ENCODE data around the gene STX2. TPM values are rescaled to one million over a fixed set of nuclear protein-coding genes. Genes with fewer than 3 reads are reported as not detected.

STX2 gene
- total RNA-seq, 1 donor from 2014 or later: 33.0 TPM

DNA sequence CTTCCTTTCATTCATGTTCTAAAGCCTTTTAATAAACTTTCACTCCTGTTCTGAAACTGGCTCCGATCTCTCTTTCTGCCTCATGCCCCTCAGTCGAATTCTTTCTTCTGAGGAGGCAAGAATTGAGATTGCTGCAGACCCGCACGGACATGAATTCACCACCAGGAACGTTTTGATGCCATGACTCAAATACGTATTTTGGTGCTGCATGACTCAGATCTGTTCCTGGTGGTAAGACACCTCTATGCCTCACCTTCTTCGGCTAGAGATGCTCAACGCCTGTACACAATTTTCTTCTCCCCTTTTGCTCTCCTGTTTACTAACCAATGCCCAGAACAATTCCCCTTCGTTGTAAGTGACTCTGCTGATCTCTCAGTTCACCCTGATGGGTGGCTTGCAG lies 70.9 kb downstream of the STX2 start:
- Histone ChIP-seq H3K4me3 (ENCODE audit: insufficient read depth, low read depth, low read length) (no peak overlapping the region), H3K79me2 (ENCODE audit: insufficient read depth, low read length) (no peaks in the 10 kb centered on the region), H3K4me2 (ENCODE audit: low read length) (no peak overlapping the region), H2AFZ (ENCODE audit: low read depth, low read length) (no peak overlapping the region), H3K27ac (ENCODE audit: low read depth, low read length) (no peak overlapping the region), H3K36me3 (ENCODE audit: insufficient read depth, low read length) (no peaks in the 10 kb centered on the region), H3K4me1 (ENCODE audit: insufficient read depth, low read length) (no peaks in the 10 kb centered on the region), H3K9me3 (ENCODE audit: insufficient read depth, low read depth, low read length) (peaks cover 17% of the 10 kb centered on the region), H3K9ac (ENCODE audit: low read length) (no peak overlapping the region), H3K27me3 (ENCODE audit: insufficient read depth, low read length) (no peaks in the 10 kb centered on the region), H4K20me1 (ENCODE audit: insufficient read depth, low read length) (no peaks in the 10 kb centered on the region)
- H3K27me3 Mint-ChIP-seq (ENCODE audit: low read depth, unreplicated experiment): peaks cover 7% of the 10 kb centered on the region
- H3K36me3 Mint-ChIP-seq (ENCODE audit: low read depth, unreplicated experiment): no peaks in the 10 kb centered on the region
- no peak for TF ChIP-seq EZH2 (IDR thresholded peaks at IDR 0.05; ENCODE audit: insufficient read depth, low read length)
- no peak for TF ChIP-seq CTCF (IDR thresholded peaks at IDR 0.05; ENCODE audit: insufficient read depth, low read depth, low read length)
- no peak overlapping the region for H3K4me3 Mint-ChIP-seq (ENCODE audit: unreplicated experiment)
- H3K9me3 Mint-ChIP-seq (ENCODE audit: unreplicated experiment): peaks cover 3% of the 10 kb centered on the region
- H3K27ac Mint-ChIP-seq (ENCODE audit: unreplicated experiment): no peak overlapping the region
- no peaks in the 10 kb centered on the region for H3K4me1 Mint-ChIP-seq (ENCODE audit: low read depth, unreplicated experiment)
- FAIRE-seq: no peak
- no peak for DNase-seq (ENCODE audit: low read depth)

- DNase-seq (ENCODE audit: low read depth) (no peak), FAIRE-seq (no peak)
- Mint-ChIP-seq H3K27ac (ENCODE audit: unreplicated experiment) (no peak overlapping the region), H3K4me1 (ENCODE audit: low read depth, unreplicated experiment) (no peaks in the 10 kb centered on the region), H3K9me3 (ENCODE audit: unreplicated experiment) (peaks cover 3% of the 10 kb centered on the region), H3K27me3 (ENCODE audit: low read depth, unreplicated experiment) (peaks cover 9% of the 10 kb centered on the region), H3K36me3 (ENCODE audit: low read depth, unreplicated experiment) (no peaks in the 10 kb centered on the region), H3K4me3 (ENCODE audit: unreplicated experiment) (no peak overlapping the region)
- no peak overlapping the region for H2AFZ ChIP-seq (ENCODE audit: low read depth, low read length)
- no peaks in the 10 kb centered on the region for H4K20me1 ChIP-seq (ENCODE audit: insufficient read depth, low read length)
- no peaks in the 10 kb centered on the region for H3K36me3 ChIP-seq (ENCODE audit: insufficient read depth, low read length)
- no peak overlapping the region for H3K27ac ChIP-seq (ENCODE audit: low read depth, low read length)
- H3K79me2 ChIP-seq (ENCODE audit: insufficient read depth, low read length): no peaks in the 10 kb centered on the region
- no peak overlapping the region for H3K4me3 ChIP-seq (ENCODE audit: insufficient read depth, low read depth, low read length)
- TF ChIP-seq CTCF (IDR thresholded peaks at IDR 0.05; ENCODE audit: insufficient read depth, low read depth, low read length): no peak
- no peak for TF ChIP-seq EZH2 (IDR thresholded peaks at IDR 0.05; ENCODE audit: insufficient read depth, low read length)
- H3K4me2 ChIP-seq (ENCODE audit: low read length): no peak overlapping the region
- H3K9me3 ChIP-seq (ENCODE audit: insufficient read depth, low read depth, low read length): peaks cover 17% of the 10 kb centered on the region
- no peaks in the 10 kb centered on the region for H3K4me1 ChIP-seq (ENCODE audit: insufficient read depth, low read length)
- no peak overlapping the region for H3K9ac ChIP-seq (ENCODE audit: low read length)
- H3K27me3 ChIP-seq (ENCODE audit: insufficient read depth, low read length): no peaks in the 10 kb centered on the region
These were observed 72.6 kb downstream of the STX2 start for GRCh38 chr12:130766470-130766869.

- H3K4me3 Mint-ChIP-seq (ENCODE audit: unreplicated experiment): no peak overlapping the region
- FAIRE-seq (peak; percentile 52), DNase-seq (ENCODE audit: low read depth) (peak; percentile 45)
- no peaks in the 10 kb centered on the region for H4K20me1 ChIP-seq (ENCODE audit: insufficient read depth, low read length)
- H3K4me1 Mint-ChIP-seq (ENCODE audit: low read depth, unreplicated experiment): no peaks in the 10 kb centered on the region
- no peak overlapping the region for H3K27ac ChIP-seq (ENCODE audit: low read depth, low read length)
- no peak overlapping the region for H2AFZ ChIP-seq (ENCODE audit: low read depth, low read length)
- H3K36me3 Mint-ChIP-seq (ENCODE audit: low read depth, unreplicated experiment): no peaks in the 10 kb centered on the region
- peaks cover 11% of the 10 kb centered on the region for H3K27me3 Mint-ChIP-seq (ENCODE audit: low read depth, unreplicated experiment)
- no peaks in the 10 kb centered on the region for H3K36me3 ChIP-seq (ENCODE audit: insufficient read depth, low read length)
- H3K9me3 ChIP-seq (ENCODE audit: insufficient read depth, low read depth, low read length): peaks cover 17% of the 10 kb centered on the region
- H3K9me3 Mint-ChIP-seq (ENCODE audit: unreplicated experiment): no peaks in the 10 kb centered on the region
- no peaks in the 10 kb centered on the region for H3K4me1 ChIP-seq (ENCODE audit: insufficient read depth, low read length)
- no peaks in the 10 kb centered on the region for H3K79me2 ChIP-seq (ENCODE audit: insufficient read depth, low read length)
- no peak overlapping the region for H3K4me2 ChIP-seq (ENCODE audit: low read length)
- no peak overlapping the region for H3K9ac ChIP-seq (ENCODE audit: low read length)
- no peaks in the 10 kb centered on the region for H3K27me3 ChIP-seq (ENCODE audit: insufficient read depth, low read length)
- no peak overlapping the region for H3K27ac Mint-ChIP-seq (ENCODE audit: unreplicated experiment)
- TF ChIP-seq CTCF (IDR thresholded peaks at IDR 0.05; ENCODE audit: insufficient read depth, low read depth, low read length) (no peak), EZH2 (IDR thresholded peaks at IDR 0.05; ENCODE audit: insufficient read depth, low read length) (no peak)
- no peak overlapping the region for H3K4me3 ChIP-seq (ENCODE audit: insufficient read depth, low read depth, low read length)
These were observed 73.8 kb downstream of the STX2 start for GRCh38 chr12:130765186-130765659.
